Central memory CD4-positive, alpha-beta T cell (primary cell): ENCODE measurements around the gene RFK.
A peak's percentile ranks its signal among the peaks of the same experiment; 100 is the strongest.

Experiments
- DNase-seq: peaks from one replicate; pipeline ENCODE4 v3.0.0; 2022

Gene RFK

GRCh38 chr9:76405868-76406267, 11.6 kb upstream of the RFK start:
- DNase-seq, result no peak

- DNase-seq, result no peak
Observed at GRCh38 chr9:76405340-76405739, 11.1 kb upstream of the RFK start.

- DNase-seq, result no peak
Observed at GRCh38 chr9:76404401-76404800, 10.2 kb upstream of the RFK start.

- DNase-seq, result peak; percentile 54
Observed at GRCh38 chr9:76403352-76403751, 9.1 kb upstream of the RFK start.

GRCh38 chr9:76401580-76402354, 7.5 kb upstream of the RFK start:
- no peak for DNase-seq

GRCh38 chr9:76401176-76401575, 7.0 kb upstream of the RFK start:
- DNase-seq, result no peak

GRCh38 chr9:76400534-76401096, 6.4 kb upstream of the RFK start:
- no peak for DNase-seq

- no peak for DNase-seq
Observed at GRCh38 chr9:76399856-76400255, 5.6 kb upstream of the RFK start.

GRCh38 chr9:76396597-76396996, 2.4 kb upstream of the RFK start:
- no peak for DNase-seq

GRCh38 chr9:76396144-76396543, 1.9 kb upstream of the RFK start:
- no peak for DNase-seq

GRCh38 chr9:76395381-76395780, 1.2 kb upstream of the RFK start:
- DNase-seq, result no peak

- no peak for DNase-seq
Observed at GRCh38 chr9:76394960-76395252, 680 bp upstream of the RFK start.

- DNase-seq, result no peak
Observed at GRCh38 chr9:76390656-76391055, 3.6 kb downstream of the RFK start.

GRCh38 chr9:76379494-76379893, 14.7 kb downstream of the RFK start:
- no peak for DNase-seq

GRCh38 chr9:76378367-76379073, 15.7 kb downstream of the RFK start:
- no peak for DNase-seq

GRCh38 chr9:76377791-76378190, 16.4 kb downstream of the RFK start:
- DNase-seq, result no peak

- DNase-seq, result no peak
Observed at GRCh38 chr9:76374783-76375559, 19.3 kb downstream of the RFK start.

- no peak for DNase-seq
Observed at GRCh38 chr9:76373784-76374474, 20.3 kb downstream of the RFK start.

GRCh38 chr9:76373173-76373783, 20.9 kb downstream of the RFK start:
- DNase-seq, result no peak

GRCh38 chr9:76372336-76372735, 21.9 kb downstream of the RFK start:
- DNase-seq, result no peak

GRCh38 chr9:76371901-76372300, 22.3 kb downstream of the RFK start:
- no peak for DNase-seq

GRCh38 chr9:76370396-76371023, 23.7 kb downstream of the RFK start:
- DNase-seq, result no peak
